HFF-Myc (cell line): ENCODE results near the gene SLC2A1.

Source experiments
- DNase-seq: peaks from one replicate; pipeline ENCODE4 v3.0.0-alpha.2; 2011; ENCODE audit warnings: low read depth; ENCODE audit errors: extremely low read depth
- H3K4me3 ChIP-seq: replicated peaks from 2 replicates; pipeline ENCODE4 v1.5.1; 2011; ENCODE audit warnings: low read depth, mild to moderate bottlenecking, control low read depth, low read length
- CTCF ChIP-seq: IDR thresholded peaks from 2 replicates; pipeline ENCODE4 v1.5.1; 2012; ENCODE audit warnings: mild to moderate bottlenecking, low read depth, low read length, control low read depth; ENCODE audit errors: missing control alignments

The SLC2A1 gene

GRCh38 chr1:42931911-42932422 lies 26.7 kb downstream of the SLC2A1 start:
- DNase-seq, result no peak
- no peak overlapping the region for H3K4me3 ChIP-seq
- TF ChIP-seq CTCF, result no peak

- peak; percentile 63 for TF ChIP-seq CTCF
- no peak for DNase-seq
- H3K4me3 ChIP-seq, result no peak overlapping the region
Measured at GRCh38 chr1:42931108-42931539, 27.5 kb downstream of the SLC2A1 start.

- no peak overlapping the region for H3K4me3 ChIP-seq
- TF ChIP-seq CTCF, result no peak
- no peak for DNase-seq
Measured at GRCh38 chr1:42930178-42931107, 28.2 kb downstream of the SLC2A1 start.

- no peak for DNase-seq
- H3K4me3 ChIP-seq, result no peak overlapping the region
- TF ChIP-seq CTCF, result no peak
Measured at GRCh38 chr1:42929434-42930177, 29.1 kb downstream of the SLC2A1 start.

- no peak overlapping the region for H3K4me3 ChIP-seq
- no peak for TF ChIP-seq CTCF
Measured at GRCh38 chr1:42928859-42929258, 29.8 kb downstream of the SLC2A1 start.

GRCh38 chr1:42927920-42928505 lies 30.7 kb downstream of the SLC2A1 start:
- no peak for TF ChIP-seq CTCF
- H3K4me3 ChIP-seq, result no peak overlapping the region
- no peak for DNase-seq

More at GRCh38 chr1:42928859-42929258, 29.8 kb downstream of the SLC2A1 start:
- no peak for DNase-seq
